ENCODE measurements around the gene CKMT2.
"Not testable (repeated sequence)": the region's sequence is repeated elsewhere in the genome, so short reads cannot be mapped to it uniquely, and the experiment has no call there.

CKMT2 gene

DNA sequence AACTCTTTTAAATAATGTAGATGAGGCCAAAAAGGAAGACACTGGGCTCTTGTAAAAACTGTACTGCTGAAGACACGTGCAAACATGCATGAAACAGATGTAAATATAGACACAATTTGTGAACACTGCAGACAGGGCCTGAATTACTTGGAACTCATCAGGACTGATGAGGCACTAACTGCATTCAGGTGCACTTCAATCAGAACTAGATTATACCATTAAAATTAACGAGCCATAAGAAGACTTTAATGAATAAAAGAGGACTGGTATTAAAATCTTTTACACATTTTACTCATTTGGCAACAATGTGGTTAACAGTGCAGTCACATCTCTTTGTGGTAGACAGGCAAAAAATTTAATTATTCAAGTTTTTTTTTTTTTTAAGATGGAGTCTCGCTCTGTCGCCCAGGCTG is 54.9 kb downstream of the CKMT2 start:
- no peak overlapping the region for H3K27ac ChIP-seq (replicated peaks)
- no peaks in the 10 kb centered on the region for H3K27me3 ChIP-seq (ENCODE audit: insufficient read depth, poor library complexity, severe bottlenecking)
- no peak for DNase-seq (ENCODE audit: low read depth in 1 of 2, low spot score in 1 of 2)
- H3K4me3 ChIP-seq (replicated peaks; ENCODE audit: insufficient read depth, low read length), result no peak overlapping the region
- TF ChIP-seq, protein P1, sequence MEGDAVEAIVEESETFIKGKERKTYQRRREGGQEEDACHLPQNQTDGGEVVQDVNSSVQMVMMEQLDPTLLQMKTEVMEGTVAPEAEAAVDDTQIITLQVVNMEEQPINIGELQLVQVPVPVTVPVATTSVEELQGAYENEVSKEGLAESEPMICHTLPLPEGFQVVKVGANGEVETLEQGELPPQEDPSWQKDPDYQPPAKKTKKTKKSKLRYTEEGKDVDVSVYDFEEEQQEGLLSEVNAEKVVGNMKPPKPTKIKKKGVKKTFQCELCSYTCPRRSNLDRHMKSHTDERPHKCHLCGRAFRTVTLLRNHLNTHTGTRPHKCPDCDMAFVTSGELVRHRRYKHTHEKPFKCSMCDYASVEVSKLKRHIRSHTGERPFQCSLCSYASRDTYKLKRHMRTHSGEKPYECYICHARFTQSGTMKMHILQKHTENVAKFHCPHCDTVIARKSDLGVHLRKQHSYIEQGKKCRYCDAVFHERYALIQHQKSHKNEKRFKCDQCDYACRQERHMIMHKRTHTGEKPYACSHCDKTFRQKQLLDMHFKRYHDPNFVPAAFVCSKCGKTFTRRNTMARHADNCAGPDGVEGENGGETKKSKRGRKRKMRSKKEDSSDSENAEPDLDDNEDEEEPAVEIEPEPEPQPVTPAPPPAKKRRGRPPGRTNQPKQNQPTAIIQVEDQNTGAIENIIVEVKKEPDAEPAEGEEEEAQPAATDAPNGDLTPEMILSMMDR (IDR thresholded peaks at IDR 0.05; ENCODE audit: insufficient read depth, low read length), result no peak
- TF ChIP-seq POLR2AphosphoS5 (IDR thresholded peaks at IDR 0.05; ENCODE audit: low read depth) (no peak), GABPA (IDR thresholded peaks at IDR 0.05; ENCODE audit: low read depth) (no peak), SPI1 (IDR thresholded peaks at IDR 0.05; ENCODE audit: borderline replicate concordance, low read depth) (no peak)
- TF ChIP-seq, protein P2, sequence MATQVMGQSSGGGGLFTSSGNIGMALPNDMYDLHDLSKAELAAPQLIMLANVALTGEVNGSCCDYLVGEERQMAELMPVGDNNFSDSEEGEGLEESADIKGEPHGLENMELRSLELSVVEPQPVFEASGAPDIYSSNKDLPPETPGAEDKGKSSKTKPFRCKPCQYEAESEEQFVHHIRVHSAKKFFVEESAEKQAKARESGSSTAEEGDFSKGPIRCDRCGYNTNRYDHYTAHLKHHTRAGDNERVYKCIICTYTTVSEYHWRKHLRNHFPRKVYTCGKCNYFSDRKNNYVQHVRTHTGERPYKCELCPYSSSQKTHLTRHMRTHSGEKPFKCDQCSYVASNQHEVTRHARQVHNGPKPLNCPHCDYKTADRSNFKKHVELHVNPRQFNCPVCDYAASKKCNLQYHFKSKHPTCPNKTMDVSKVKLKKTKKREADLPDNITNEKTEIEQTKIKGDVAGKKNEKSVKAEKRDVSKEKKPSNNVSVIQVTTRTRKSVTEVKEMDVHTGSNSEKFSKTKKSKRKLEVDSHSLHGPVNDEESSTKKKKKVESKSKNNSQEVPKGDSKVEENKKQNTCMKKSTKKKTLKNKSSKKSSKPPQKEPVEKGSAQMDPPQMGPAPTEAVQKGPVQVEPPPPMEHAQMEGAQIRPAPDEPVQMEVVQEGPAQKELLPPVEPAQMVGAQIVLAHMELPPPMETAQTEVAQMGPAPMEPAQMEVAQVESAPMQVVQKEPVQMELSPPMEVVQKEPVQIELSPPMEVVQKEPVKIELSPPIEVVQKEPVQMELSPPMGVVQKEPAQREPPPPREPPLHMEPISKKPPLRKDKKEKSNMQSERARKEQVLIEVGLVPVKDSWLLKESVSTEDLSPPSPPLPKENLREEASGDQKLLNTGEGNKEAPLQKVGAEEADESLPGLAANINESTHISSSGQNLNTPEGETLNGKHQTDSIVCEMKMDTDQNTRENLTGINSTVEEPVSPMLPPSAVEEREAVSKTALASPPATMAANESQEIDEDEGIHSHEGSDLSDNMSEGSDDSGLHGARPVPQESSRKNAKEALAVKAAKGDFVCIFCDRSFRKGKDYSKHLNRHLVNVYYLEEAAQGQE (IDR thresholded peaks at IDR 0.05; ENCODE audit: insufficient replicate concordance, low read depth), result no peak

DNA sequence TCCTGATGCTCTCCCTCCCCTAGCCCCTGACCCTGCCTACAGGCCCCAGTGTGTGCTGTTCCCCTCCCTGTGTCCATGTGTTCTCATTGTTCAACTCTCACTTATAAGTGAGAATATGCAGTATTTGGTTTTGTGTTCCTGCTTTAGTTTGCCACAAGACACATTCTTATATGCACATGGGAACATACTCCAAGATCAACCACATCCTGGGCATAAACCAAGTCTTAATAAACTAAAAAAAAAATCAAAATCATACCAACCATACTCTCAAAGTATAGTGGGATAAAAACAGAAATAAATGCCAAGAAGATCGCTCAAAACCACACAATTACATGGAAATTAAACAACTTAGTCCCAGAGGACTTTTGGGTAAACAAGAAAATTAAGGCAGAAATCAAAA is 57.0 kb downstream of the CKMT2 start:
- DNase-seq (ENCODE audit: low read depth in 1 of 2, low spot score in 1 of 2), result no peak
- H3K27me3 ChIP-seq (ENCODE audit: insufficient read depth, poor library complexity, severe bottlenecking), result no peaks in the 10 kb centered on the region
- H3K4me3 ChIP-seq (replicated peaks; ENCODE audit: insufficient read depth, low read length), result no peak overlapping the region
- TF ChIP-seq POLR2AphosphoS5 (IDR thresholded peaks at IDR 0.05; ENCODE audit: low read depth) (no peak), GABPA (IDR thresholded peaks at IDR 0.05; ENCODE audit: low read depth) (no peak), SPI1 (IDR thresholded peaks at IDR 0.05; ENCODE audit: borderline replicate concordance, low read depth) (no peak)
- TF ChIP-seq, protein P2 (IDR thresholded peaks at IDR 0.05; ENCODE audit: insufficient replicate concordance, low read depth), result no peak
- TF ChIP-seq, protein P1 (IDR thresholded peaks at IDR 0.05; ENCODE audit: insufficient read depth, low read length), result no peak
- H3K27ac ChIP-seq (replicated peaks), result no peak overlapping the region

DNA sequence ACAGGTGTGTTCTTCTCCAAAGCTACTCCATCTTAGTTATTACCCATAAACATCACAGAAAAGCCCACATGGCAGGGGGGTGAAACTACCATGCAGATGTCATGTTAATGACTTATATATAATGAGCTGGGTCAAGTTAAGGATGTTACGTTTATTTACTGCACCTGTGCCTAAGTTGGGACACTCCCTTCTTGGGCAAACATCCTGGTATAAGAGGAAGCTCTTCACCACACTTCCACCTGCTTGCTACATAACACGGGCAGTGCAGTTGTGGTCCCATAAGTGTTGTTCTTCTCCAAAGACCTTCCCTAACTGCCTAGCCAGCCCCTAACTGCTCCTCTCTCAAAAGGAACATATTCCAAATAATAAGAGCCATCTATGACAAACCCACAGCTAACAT is 59.0 kb downstream of the CKMT2 start:
- Histone ChIP-seq H3K27me3 (ENCODE audit: insufficient read depth, poor library complexity, severe bottlenecking) (no peaks in the 10 kb centered on the region), H3K4me3 (replicated peaks; ENCODE audit: insufficient read depth, low read length) (no peak overlapping the region), H3K27ac (replicated peaks) (peak overlapping the region; percentile 31; the same call in 1 of the 2 replicates)
- peak; percentile 44; the same call in 1 of the 2 replicates for TF ChIP-seq POLR2AphosphoS5 (IDR thresholded peaks at IDR 0.05; ENCODE audit: low read depth)
- TF ChIP-seq, protein P2 (IDR thresholded peaks at IDR 0.05; ENCODE audit: insufficient replicate concordance, low read depth), result no peak
- DNase-seq (ENCODE audit: low read depth in 1 of 2, low spot score in 1 of 2), result peak in 1 of 2 experiments; percentile 63

DNA sequence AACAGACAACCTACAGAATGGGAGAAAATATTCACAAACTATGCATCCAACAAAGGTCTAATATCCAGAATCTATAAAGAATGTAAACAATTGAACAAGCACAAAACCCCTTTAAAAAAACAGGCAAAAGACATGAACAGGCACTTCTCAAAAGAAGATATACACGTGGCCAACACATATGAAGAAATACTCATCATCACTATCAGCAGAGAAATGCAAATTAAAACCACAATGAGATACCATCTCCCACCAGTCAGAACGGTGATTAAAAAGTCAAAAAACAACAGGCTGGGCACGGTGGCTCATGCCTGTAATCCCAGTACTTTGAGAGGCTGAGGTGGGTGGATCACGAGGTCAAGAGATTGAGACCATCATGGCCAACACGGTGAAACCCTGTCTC is 60.9 kb downstream of the CKMT2 start:
- not testable (repeated sequence) for H3K27ac ChIP-seq (replicated peaks); DNase-seq (ENCODE audit: low read depth in 1 of 2, low spot score in 1 of 2); H3K27me3 ChIP-seq (ENCODE audit: insufficient read depth, poor library complexity, severe bottlenecking); H3K4me3 ChIP-seq (replicated peaks; ENCODE audit: insufficient read depth, low read length)

All from HL-60 (cell line).